HepG2 (cell line): ENCODE measurements around the gene NDRG3. TPM values are rescaled to one million over a fixed set of nuclear protein-coding genes. Genes with fewer than 3 reads are reported as not detected.

Experiments used
- HOMEZ ChIP-seq: IDR thresholded peaks from 2 replicates; pipeline ENCODE4 v1.6.1; 2016; ENCODE audit warnings: low read depth
- KLF6 ChIP-seq: IDR thresholded peaks from 2 replicates; pipeline ENCODE4 v1.8.0; 2016; ENCODE audit warnings: missing biosample characterization, missing genetic modification reagents
- NFKB2 ChIP-seq: sonication (generic); formaldehyde crosslinking; IDR thresholded peaks from 2 replicates; pipeline ENCODE4 v1.4.0; 2020; ENCODE audit warnings: missing genetic modification reagents, borderline replicate concordance
- NFKBIZ ChIP-seq: IDR thresholded peaks from 2 replicates; pipeline ENCODE4 v1.6.1; 2018; ENCODE audit warnings: missing genetic modification reagents, missing compliant biosample characterization
- NFYB ChIP-seq: sonication (generic); formaldehyde crosslinking; IDR thresholded peaks from 2 replicates; pipeline ENCODE4 v1.4.0; 2020; ENCODE audit warnings: missing genetic modification reagents
- ZNF256 ChIP-seq: sonication (generic); formaldehyde crosslinking; conservative IDR thresholded peaks from 2 replicates; pipeline ENCODE4 v1.4.0; 2020; ENCODE audit warnings: missing genetic modification reagents
- ZNF33B ChIP-seq: sonication (generic); formaldehyde crosslinking; IDR thresholded peaks from 2 replicates; pipeline ENCODE4 v1.5.1; 2020; ENCODE audit warnings: mild to moderate bottlenecking, missing genetic modification reagents
- ZNF552 ChIP-seq: sonication (generic); formaldehyde crosslinking; IDR thresholded peaks from 2 replicates; pipeline ENCODE4 v1.9.0; 2022; ENCODE audit warnings: missing genetic modification reagents, mild to moderate bottlenecking, borderline replicate concordance
- polyA plus RNA-seq, 8 experiments: library from polyadenylated mRNA; depleted of rRNA in 3 of 8; stranded (reverse) in 7 of 8; unstranded in 1 of 8; fragments of >200 nt; fragmentation: Illumina TruSeq in 4 of 8; extraction: Trizol in 4 of 8; gene quantifications; 2 replicates each; pipeline versions ENCODE4 v1.2.1 to v1.2.3, GENCODE V29; 2011 to 2016; ENCODE audit warnings: low read depth in 4 of 8, missing spikeins in 1 of 8, mixed read lengths in 1 of 8; ENCODE audit not compliant: insufficient read depth in 1 of 8
- total RNA-seq, 5 experiments: library from RNA; depleted of rRNA; stranded (reverse); fragments of >200 nt; fragmentation: Illumina TruSeq; extraction: Trizol; gene quantifications; 2 replicates each; pipeline ENCODE4 v1.2.3, GENCODE V29; 2016; ENCODE audit warnings: low read depth in 1 of 5
- TF ChIP-seq, protein P1 (sequence below): sonication (generic); formaldehyde crosslinking; IDR thresholded peaks from 2 replicates; pipeline ENCODE4 v1.4.0; 2020; ENCODE audit warnings: mild to moderate bottlenecking, missing genetic modification reagents
- TF ChIP-seq, protein P2 (sequence below): sonication (generic); formaldehyde crosslinking; IDR thresholded peaks from 2 replicates; pipeline ENCODE4 v1.5.1; 2020; ENCODE audit warnings: mild to moderate bottlenecking, missing genetic modification reagents, moderate library complexity

Gene NDRG3
- total and polyA plus RNA-seq, 2 of the 13 experiments (the other 11 are each of a cell fraction or from before 2014, with no cell fraction given): 36.0 to 40.5 TPM

DNA sequence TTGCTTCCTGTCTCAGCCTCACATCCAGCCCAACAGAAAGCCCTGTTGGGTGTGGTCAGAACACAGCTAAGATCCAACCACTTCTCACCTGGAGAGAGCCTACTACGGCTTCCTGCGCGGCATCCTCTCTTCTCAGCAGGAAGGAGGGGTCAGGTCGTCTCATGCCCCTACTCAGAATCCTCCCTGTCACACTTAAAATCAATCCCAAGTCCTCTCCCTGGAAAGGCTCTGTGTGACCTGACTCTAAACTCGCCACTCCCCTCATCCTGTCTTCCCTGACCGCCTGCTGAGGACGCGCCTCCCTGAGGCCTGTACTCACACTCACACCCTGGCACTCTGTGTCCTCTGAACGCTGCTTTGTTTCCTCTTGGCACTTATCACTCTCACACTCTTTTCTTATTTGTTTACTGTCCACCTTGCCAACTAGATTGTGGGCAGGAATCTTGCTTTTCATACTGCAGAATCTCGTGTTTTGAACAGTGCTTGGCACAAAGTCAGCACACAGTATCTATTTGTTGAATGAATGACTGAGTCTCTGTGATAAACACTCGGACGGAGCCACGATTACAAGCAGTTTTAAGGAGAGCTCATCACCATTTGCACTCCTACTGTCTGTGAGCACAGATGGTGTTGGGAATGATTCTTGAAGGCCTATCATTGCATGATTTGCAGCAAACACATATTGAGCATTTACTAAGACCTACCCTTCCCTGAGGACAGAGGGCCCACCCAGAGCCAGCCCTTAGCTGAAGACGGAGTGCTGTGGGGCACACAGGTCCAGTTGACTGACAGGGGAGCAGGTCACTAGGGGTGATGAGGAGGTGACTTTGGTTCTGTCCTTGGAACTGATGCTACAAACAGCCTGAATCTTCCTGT, 121.6 kb downstream of the NDRG3 start (continued):
- TF ChIP-seq ZNF552 (CRISPR knock-in tag): no peak
- TF ChIP-seq, protein P1, sequence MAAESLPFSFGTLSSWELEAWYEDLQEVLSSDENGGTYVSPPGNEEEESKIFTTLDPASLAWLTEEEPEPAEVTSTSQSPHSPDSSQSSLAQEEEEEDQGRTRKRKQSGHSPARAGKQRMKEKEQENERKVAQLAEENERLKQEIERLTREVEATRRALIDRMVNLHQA (CRISPR knock-in tag): no peak
- no peak for TF ChIP-seq KLF6 (CRISPR knock-in tag)
- TF ChIP-seq HOMEZ (CRISPR knock-in tag): 0 out of 2 replicates have a peak, but pooled peaks have one; percentile 15
- TF ChIP-seq ZNF33B (CRISPR knock-in tag): 0 out of 2 replicates have a peak, but pooled peaks have one; percentile 37
- TF ChIP-seq NFYB (CRISPR knock-in tag): no peak
- no peak for TF ChIP-seq NFKBIZ
- TF ChIP-seq, protein P2, sequence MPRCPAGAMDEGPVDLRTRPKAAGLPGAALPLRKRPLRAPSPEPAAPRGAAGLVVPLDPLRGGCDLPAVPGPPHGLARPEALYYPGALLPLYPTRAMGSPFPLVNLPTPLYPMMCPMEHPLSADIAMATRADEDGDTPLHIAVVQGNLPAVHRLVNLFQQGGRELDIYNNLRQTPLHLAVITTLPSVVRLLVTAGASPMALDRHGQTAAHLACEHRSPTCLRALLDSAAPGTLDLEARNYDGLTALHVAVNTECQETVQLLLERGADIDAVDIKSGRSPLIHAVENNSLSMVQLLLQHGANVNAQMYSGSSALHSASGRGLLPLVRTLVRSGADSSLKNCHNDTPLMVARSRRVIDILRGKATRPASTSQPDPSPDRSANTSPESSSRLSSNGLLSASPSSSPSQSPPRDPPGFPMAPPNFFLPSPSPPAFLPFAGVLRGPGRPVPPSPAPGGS (CRISPR knock-in tag): no peak
- no peak for TF ChIP-seq NFKB2
- TF ChIP-seq ZNF256: no peak
